Testis (tissue), 2 donors: Measurements from ENCODE around the gene ZNF185.

Experiments
- POLR2A ChIP-seq: fragments of 450-650 bp; IDR thresholded peaks from one replicate; pipeline ENCODE4 v1.6.1; 2017; ENCODE audit warnings: antibody characterized with exemption, mild to moderate bottlenecking, moderate library complexity
- TF ChIP-seq, protein P1 (sequence below), 3 experiments: fragments of 450-650 bp in 2 of 3; fragments of 200-600 bp in 1 of 3; sonication (generic) in 1 of 3; IDR thresholded peaks; one replicate each; pipeline ENCODE4 v1.5.1; 2016 to 2019; ENCODE audit warnings: antibody characterized with exemption in 3 of 3, mild to moderate bottlenecking in 2 of 3, moderate library complexity in 1 of 3

DNA sequence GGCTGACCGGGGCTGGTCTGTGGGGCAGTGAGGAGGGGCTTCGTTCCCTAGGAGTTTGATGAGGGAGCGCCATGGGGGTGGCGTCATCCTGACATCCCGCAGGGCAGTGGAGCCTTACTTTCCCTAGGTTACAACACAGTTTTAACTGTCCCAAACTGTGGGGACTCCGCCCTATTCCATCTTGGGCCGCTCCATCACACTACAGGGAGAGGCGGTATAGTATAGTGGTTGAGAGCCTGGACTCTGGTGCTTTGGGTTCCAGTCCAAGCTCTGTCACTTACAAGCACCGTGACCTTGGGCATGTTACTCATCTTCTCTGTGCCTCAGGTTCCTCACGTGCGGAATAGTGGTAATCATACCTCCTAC is 44.2 kb downstream of the ZNF185 start:
- TF ChIP-seq, protein P1, sequence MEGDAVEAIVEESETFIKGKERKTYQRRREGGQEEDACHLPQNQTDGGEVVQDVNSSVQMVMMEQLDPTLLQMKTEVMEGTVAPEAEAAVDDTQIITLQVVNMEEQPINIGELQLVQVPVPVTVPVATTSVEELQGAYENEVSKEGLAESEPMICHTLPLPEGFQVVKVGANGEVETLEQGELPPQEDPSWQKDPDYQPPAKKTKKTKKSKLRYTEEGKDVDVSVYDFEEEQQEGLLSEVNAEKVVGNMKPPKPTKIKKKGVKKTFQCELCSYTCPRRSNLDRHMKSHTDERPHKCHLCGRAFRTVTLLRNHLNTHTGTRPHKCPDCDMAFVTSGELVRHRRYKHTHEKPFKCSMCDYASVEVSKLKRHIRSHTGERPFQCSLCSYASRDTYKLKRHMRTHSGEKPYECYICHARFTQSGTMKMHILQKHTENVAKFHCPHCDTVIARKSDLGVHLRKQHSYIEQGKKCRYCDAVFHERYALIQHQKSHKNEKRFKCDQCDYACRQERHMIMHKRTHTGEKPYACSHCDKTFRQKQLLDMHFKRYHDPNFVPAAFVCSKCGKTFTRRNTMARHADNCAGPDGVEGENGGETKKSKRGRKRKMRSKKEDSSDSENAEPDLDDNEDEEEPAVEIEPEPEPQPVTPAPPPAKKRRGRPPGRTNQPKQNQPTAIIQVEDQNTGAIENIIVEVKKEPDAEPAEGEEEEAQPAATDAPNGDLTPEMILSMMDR (IDR thresholded peaks at IDR 0.05), result no peak
- TF ChIP-seq POLR2A, result no peak
